ENCODE data around the gene LRRC4C.

Gene LRRC4C

DNA sequence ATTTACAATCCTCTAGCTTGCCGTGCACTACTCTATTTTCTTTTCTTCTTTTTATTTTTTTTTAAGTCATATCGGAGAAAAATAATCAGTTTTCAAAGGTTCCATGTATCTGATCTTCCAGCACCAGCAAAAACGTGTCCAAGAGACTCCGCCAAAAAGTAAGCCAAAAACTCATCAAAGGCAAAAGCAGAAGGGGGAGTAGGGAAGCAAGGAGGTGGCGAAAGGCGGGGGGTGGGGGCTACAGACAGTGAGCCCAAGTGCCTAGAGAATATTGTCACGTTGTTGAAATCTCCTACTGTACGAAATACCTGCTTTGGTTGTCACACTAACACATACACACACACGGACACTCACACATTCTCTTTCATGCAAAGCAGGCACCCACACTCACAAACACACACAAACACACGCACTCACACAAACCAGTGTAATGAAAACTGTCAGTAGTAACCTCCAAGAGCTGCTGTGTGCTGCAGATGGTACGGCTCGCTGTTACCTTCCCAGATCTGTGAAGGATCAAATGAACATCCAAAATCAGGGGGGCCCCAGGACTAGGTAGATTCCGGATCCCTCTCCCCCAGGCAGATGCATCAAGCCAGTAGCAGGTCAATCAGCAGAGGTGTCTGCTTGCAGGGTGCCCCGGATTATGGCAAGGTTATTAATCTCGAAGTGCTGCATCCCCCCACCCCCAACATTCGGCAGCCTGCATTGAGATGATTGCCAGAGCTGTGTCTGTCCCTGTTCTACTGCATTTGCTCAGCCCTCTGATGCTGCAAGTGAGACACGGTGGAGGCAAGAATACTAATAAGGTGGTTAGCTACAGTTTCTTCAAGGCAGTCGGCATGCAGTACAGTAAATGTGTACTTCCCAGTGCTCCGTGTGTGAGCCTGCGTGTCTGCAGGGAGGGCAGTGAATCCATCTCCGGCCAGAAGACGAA lies at the start of gene LRRC4C:
Gene LRRC4C (minus strand): TSS at position 188 of the 937 bp plus-strand sequence.
- DNase-seq, result no peak

GRCh38 chr11:41508121-41508520 lies 48.7 kb upstream of the LRRC4C start:
- DNase-seq, result no peak

DNA sequence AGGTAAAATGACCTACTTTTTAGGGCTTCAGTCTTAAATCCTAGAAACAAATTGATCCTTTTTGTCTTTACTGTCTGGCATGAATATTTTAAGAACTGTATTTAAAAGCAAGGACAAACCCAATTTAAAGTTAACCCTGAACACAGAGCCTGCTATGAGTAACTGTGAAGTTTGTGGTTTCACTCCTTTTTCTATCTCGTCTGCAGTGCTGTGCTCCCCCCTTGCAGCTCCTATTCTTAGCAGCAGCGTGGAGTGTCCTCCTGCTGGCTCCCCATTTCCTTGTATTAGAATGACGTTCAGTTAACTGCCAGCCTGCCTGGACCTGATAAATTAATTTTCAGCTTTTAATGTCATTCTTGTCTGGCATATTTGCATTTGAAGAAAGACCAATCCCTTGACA lies 40.0 kb upstream of the LRRC4C start:
- no peak for DNase-seq

- no peak for DNase-seq
These were observed 39.3 kb upstream of the LRRC4C start for GRCh38 chr11:41498726-41499125.

DNA sequence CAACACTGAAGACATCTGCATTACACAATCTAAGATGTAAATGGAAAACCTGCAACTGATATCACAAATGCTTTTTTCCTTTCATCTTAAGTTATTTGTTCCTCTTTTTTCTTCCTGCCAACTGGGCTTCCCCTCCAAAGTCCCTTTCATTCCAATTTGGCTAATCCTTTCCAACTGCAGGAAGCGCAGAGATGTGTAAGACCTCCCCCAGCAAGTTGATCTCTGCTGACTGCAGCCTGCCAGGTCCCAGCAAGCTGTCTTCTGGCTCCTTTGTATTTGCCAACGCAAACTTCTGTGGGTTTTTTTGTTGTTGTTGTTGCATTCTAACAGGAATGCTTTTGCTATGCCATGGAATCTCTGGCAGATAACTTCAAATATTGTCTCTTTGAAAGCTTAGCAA lies 38.5 kb upstream of the LRRC4C start:
- DNase-seq, result no peak

GRCh38 chr11:41494716-41495115 lies 35.3 kb upstream of the LRRC4C start:
- DNase-seq, result no peak

DNA sequence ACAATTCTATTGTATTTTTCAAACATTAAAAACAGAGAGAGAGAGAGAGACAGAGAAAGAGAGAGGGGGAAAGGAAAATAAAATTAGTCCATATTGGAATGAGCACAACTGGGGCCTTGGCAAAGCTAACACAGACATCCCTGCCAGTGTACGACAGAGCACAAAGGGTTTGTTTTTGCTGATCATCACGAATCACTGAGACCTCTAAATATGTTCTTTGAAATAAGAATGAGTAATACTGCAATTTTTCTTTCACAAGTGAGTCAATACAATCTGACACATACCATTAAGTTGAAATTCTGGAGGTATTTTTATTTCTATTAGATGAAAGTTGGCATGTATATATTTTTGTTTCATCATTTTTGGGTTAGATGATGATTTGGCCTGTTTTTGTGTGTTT lies 27.0 kb upstream of the LRRC4C start:
- DNase-seq, result no peak

- DNase-seq, result no peak
These were observed 24.5 kb upstream of the LRRC4C start for GRCh38 chr11:41483956-41484355.

GRCh38 chr11:41479179-41479578 lies 19.7 kb upstream of the LRRC4C start:
- DNase-seq, result no peak

DNA sequence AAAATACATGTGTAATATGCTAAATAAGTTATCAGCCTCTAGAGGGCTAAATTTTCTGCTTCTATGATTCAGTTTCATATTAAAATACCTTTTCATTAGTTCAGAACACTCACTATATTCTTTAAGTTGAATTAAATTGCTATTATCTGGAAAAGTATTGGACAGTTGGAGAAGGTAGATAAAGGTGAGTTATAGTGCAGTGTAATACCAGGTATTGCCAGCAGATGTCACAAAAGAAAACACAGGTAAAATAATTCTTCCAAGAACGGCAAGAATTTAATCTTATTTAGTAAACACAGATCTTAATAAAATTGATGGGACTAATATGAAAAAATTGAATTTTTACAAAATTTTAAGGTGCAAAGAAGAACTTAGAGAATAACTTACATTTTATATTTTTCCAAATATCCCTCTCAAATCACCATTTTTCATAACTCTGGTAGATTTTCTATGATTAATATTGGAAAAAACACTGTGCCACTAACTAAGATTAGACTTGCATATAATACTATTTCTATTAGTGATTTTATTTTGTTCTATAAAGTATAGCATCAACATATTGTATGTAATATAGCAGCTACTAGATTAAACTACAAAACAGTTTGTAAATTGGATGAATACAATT lies 1.7 kb upstream of the LRRC4C start:
- no peak for DNase-seq

DNA sequence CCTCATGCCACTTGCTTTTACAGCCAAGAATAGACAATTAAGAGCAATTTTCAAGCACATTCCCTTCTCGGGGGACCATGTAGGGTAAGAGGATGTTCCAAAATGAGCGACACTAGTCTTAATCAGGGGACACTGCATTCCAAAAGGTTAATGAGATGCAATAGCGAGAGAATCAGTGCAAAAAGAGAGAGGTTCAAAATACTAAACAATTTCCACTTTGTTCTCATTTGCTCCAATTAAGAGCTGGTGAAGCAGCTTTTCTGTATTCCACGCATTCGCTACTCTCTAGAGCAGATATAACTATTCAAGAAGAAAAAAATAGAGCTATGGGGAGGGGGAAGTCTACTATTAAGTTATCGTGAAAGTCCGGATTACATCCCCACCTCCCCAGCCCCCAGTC lies 811 bp downstream of the LRRC4C start:
- DNase-seq, result no peak

- DNase-seq, result no peak
These were observed 1.3 kb downstream of the LRRC4C start for GRCh38 chr11:41458154-41458553.

DNA sequence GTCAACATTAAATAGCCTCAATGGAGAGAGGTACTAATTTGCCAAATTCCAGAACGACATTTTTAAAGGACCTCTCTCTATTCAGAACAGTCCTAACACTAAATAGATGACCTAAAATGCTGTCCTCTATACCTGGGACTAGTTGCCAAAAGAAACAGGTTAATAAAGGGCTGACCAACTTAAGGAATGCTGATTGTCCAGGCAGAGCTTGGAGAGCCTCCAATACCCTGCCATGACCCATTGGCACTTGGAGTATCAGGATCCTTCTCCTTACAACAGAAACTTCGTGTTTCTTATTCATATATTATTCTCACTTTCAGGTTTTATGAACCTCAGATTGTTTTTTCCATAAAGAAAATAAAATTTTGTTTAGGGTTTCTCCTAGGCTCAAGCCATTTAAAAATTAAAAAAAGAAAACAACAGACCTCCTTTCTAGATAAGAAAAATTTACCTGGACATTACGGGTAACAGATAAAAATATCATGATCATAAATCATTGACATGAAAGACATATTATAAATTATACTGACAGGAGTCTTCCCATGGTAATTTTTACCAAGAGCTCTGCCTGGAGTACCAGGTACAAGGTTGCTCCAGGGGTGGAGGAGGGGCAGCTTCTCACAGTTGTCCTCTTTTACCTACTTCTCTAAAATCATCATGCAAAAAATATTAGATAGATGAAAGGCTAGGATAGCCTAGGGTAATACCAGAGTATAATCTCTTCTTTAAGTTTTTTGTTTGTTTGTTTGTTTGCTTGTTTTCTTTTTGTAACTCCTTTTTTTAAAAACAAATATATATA lies 2.0 kb downstream of the LRRC4C start:
- DNase-seq, result no peak

DNA sequence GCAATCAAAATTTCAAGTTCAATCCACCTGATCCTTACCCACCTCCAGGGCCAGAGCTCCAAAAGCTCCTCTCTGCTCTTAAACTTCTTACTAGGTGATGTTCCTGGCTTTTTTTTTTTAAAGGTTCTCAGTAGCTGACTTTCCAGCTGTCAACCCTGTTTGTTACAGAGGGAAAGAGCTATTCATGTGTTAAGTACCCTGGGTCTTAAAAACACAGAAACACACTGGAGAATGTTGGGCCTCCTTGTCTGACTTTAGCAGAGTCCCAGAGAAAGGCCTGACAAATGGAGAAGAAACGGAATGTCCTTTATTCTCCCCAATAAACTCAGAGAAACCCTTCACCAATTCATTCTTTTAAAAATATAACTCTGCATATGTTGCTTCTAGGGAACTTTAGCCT lies 3.2 kb downstream of the LRRC4C start:
- no peak for DNase-seq

DNA sequence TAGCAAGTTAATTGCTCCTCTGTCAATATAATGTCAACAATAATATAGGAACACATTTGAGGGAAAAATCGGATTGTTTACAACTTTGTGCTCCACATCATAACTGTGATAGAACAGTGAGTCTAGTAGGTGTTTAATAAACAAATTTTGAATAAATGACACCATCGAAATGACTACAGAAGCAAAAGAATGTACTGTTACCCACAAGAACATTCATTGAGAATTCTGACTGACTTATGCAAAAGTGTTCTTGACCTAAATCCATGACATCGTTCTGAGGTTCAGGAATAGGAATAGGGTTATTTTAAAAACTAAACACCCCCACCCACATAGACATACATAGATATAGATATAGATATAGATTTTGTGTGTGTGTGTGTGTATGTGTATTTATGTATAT lies 8.4 kb downstream of the LRRC4C start:
- no peak for DNase-seq

DNA sequence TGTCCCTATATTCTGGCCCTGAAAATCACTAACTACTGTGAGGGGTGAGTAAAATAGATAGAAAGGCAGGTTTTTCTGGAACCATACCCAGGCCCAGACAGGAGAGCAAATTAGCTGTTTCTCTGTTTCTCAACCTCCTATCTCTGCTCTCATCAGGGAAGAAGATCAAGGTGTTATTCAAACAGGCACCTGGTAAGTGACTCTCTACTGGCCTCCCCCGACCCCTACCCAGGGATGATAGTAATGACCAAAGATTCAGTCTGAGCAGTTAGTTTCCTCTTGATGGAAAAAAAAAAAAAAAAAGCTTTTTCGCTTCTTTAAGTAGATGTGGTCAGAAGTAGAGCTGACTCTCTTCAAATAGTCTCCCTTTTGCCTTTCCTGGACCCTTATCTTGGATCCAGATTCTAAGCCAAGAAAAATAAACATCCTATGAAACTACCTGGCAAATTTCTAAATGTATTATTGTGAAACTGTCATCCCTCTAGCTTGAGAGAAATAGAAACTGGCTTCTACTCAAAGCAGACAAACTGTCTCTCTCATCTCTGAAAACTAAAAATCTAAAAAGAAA lies 9.9 kb downstream of the LRRC4C start:
- no peak for DNase-seq

GRCh38 chr11:41446566-41446965 lies 12.9 kb downstream of the LRRC4C start:
- DNase-seq, result no peak

DNA sequence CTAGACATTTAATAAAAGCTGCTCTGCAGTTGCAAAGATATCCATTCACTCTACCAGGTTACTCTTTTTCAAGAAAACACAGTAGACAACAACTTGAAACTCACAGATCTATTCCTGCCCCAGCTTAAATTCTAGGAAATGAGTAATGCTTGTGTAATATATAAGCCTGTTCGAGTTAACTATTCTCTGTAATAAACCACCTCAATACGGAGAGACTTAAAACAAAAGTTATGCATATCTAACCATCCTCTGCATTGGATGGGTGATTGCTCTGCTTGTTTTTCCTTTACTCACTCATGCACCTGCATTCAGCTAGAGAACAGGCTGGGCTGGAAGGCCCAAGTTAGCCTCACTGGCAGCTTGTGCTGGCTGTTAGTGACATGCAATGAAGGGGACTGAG lies 13.3 kb downstream of the LRRC4C start:
- no peak for DNase-seq

DNA sequence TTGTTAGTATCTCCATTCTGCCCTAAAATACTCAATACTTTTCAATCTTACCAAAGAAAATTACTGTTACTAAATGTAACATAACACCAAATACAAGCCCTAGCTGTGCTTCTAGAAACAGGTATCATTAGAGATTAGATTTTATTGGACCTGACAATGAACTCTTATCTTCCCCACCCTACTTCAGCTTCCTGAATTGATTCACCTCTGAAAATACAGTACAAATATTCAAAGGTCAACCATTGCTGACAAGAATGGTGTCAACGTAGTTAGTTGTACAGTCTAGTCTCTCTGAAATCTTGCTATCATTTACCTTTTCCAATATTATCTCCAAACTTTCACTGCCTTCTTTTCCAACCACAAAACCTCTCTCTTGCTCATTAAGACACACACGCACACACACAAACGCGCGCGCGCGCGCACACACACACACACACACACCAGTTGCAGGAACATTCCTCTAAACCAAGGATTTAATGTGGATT lies 22.4 kb downstream of the LRRC4C start:
- no peak for DNase-seq

DNA sequence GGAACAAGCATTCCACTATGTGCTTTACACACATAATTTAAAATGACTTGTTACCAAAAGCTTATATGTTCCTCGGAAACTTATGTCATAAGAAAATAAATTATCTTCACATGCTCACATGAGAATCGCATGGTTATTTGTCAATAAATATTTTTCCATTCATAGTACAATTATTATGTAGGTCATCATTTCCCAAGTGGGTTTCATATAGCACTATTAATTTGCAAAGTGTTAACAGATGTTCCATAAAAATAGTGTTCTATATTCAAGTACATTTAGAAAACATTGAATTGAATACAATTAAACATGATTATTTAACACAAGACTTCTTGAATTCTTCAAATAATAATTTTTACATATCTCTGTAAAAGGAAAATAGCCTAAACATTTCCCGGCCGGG lies 23.9 kb downstream of the LRRC4C start:
- no peak for DNase-seq

GRCh38 chr11:41431784-41432183 lies 27.7 kb downstream of the LRRC4C start:
- no peak for DNase-seq

DNA sequence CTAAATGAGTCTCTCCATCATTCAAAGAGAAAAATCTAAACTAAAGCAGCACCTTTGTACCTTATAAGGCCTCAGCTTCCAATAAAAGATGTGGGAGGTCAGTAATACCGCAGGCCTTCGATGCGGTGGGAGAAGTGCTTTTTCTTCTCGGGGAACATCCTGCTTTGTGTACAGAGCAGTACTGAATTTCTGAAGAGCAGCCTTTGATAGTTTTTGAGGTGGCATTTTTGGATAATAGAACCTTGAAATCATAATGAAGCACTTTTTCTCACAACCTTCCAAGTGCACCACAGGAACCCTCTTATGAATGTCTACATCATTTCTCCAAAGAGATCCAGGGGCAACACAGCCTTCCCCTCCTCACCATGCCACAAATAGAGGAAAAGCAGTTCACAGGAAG lies 39.6 kb downstream of the LRRC4C start:
- DNase-seq, result no peak

DNA sequence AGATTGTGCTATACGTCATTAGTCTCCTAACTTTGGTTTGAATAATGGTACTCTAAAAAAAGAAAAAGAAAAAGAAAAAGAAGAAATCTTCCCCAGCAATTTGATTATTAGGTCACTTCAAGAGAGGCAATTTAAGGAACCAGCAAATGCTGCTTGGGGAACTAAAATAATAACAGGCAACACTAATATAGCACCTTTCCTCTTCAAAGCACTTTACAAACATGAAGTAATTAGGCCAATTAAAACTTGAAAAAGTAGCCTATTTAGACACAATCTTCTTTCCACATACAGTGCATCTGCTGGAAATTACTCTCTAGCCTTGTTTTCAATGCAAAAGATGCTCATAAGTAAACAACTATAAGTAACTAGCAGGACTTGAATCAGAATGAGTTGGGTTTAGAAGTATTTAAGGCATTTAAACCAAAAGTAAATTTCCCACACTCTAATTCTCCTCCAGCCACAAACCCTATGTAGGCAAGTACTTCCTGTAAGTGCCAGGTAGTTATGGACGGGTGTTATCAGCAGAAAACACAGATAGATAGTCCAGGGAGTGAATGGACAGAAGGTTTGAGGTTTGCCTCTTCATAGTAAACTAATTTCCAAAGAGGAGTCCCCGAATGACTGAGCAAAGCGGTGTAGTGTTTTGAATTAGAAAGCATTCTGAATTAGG lies 44.5 kb downstream of the LRRC4C start:
- DNase-seq, result no peak

All from stimulated activated CD8-positive, alpha-beta memory T cell treated with anti-CD3 and anti-CD28 coated beads, Interleukin-4, amount 100 ng/mL, for 48 hours (primary cell).